GM18519 (cell line): ENCODE results near the gene CATSPER3.

ENCODE experiments used
- ATAC-seq: cut with Tn5 transposase; IDR thresholded peaks from one replicate; pipeline ENCODE4 v1.9.1; 2021; ENCODE audit warnings: mild to moderate bottlenecking, moderate library complexity; ENCODE audit not compliant: unreplicated experiment, low FRiP score

The CATSPER3 gene

GRCh38 chr5:135027697-135028615 lies 60.2 kb downstream of the CATSPER3 start:
- ATAC-seq, result no peak

GRCh38 chr5:135028791-135029476 lies 61.2 kb downstream of the CATSPER3 start:
- ATAC-seq, result no peak

- no peak for ATAC-seq
Measured at GRCh38 chr5:135029477-135030122, 61.9 kb downstream of the CATSPER3 start.

- ATAC-seq, result no peak
Measured at GRCh38 chr5:135030123-135030955, 62.6 kb downstream of the CATSPER3 start.

GRCh38 chr5:135030956-135031812 lies 63.5 kb downstream of the CATSPER3 start:
- ATAC-seq, result no peak

GRCh38 chr5:135031813-135032694 lies 64.3 kb downstream of the CATSPER3 start:
- ATAC-seq, result no peak

- no peak for ATAC-seq
Measured at GRCh38 chr5:135032695-135032998, 64.9 kb downstream of the CATSPER3 start.

GRCh38 chr5:135032999-135033861 lies 65.5 kb downstream of the CATSPER3 start:
- no peak for ATAC-seq

GRCh38 chr5:135033901-135034235 lies 66.2 kb downstream of the CATSPER3 start, which contains the start of gene PITX1:
Gene PITX1 (minus strand): TSS chr5:135034228. CDS start chr5:135033881, 347 bp downstream.
- ATAC-seq, result no peak

GRCh38 chr5:135034236-135034962 lies 66.7 kb downstream of the CATSPER3 start:
- no peak for ATAC-seq

- ATAC-seq, result no peak
Measured at GRCh38 chr5:135034963-135035677, 67.4 kb downstream of the CATSPER3 start.

GRCh38 chr5:135035678-135036030 lies 67.9 kb downstream of the CATSPER3 start:
- ATAC-seq, result no peak

GRCh38 chr5:135036405-135036804 lies 68.7 kb downstream of the CATSPER3 start:
- no peak for ATAC-seq

GRCh38 chr5:135037519-135038204 lies 70.0 kb downstream of the CATSPER3 start:
- ATAC-seq, result no peak

GRCh38 chr5:135038205-135038812 lies 70.6 kb downstream of the CATSPER3 start:
- ATAC-seq, result no peak
